Measurements from ENCODE around the gene NIPBL. TPM values are rescaled to one million over a fixed set of nuclear protein-coding genes. Genes with fewer than 3 reads are reported as not detected.
"Not testable (repeated sequence)": the region's sequence is repeated elsewhere in the genome, so short reads cannot be mapped to it uniquely, and the experiment has no call there.

NIPBL gene
- total RNA-seq, 2 donors from 2014 or later = 29.8 to 38.9 TPM

DNA sequence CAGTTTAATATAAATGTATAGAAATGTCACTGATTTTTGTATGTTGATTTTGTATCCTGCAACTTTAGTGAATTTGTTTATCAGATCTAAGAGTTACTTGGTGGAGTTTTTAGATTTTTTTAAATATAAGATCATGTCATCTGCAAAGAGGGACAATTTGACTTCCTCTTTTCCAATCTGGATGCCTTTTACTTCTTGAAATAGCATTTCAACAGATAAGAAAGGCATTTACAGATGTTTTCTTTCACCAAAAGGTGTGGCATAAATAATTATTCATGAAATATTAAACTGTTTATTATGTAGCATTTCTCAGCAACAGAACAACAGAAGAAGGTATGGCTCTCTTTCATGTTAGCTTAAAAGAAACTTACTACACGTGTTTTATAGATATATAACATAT lies 34.9 kb upstream of the NIPBL start:
- 35 to 66% methylated on average over 1 of the region's 1 CpG for WGBS, 2 donors
- no peak for ATAC-seq

DNA sequence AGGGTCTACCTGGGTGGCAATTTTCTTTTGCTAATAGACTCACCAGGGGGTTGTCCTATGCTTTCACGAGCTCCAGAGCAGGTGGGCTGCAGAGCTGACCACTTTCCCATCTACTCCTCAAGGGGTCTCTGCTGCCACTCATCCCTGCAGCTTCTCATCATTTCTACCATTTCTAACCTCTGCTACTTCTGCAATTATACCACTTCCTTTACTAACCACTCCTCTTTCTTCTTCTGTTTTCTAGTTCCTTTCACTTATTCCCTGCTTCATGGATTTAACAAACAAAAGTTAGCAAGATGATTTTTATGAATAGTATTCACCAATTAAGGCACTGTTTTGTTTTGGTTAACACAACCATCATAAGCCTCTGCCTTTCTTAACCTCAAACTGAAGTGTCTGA lies 34.5 kb upstream of the NIPBL start:
- DNase-seq (no peak), ATAC-seq (no peak)
- H3K9me3 ChIP-seq = no peaks in the 10 kb centered on the region
- H3K27me3 ChIP-seq = no peaks in the 10 kb centered on the region
- WGBS, 2 donors = 15 to 23% methylated on average over 1 of the region's 1 CpG
- no peak overlapping the region for H3K27ac ChIP-seq
- intact Hi-C loops (cut with DNase I) = no loop called here
- no peak for TF ChIP-seq POLR2A (IDR thresholded peaks at IDR 0.05)
- TF ChIP-seq, protein P1, sequence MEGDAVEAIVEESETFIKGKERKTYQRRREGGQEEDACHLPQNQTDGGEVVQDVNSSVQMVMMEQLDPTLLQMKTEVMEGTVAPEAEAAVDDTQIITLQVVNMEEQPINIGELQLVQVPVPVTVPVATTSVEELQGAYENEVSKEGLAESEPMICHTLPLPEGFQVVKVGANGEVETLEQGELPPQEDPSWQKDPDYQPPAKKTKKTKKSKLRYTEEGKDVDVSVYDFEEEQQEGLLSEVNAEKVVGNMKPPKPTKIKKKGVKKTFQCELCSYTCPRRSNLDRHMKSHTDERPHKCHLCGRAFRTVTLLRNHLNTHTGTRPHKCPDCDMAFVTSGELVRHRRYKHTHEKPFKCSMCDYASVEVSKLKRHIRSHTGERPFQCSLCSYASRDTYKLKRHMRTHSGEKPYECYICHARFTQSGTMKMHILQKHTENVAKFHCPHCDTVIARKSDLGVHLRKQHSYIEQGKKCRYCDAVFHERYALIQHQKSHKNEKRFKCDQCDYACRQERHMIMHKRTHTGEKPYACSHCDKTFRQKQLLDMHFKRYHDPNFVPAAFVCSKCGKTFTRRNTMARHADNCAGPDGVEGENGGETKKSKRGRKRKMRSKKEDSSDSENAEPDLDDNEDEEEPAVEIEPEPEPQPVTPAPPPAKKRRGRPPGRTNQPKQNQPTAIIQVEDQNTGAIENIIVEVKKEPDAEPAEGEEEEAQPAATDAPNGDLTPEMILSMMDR (IDR thresholded peaks at IDR 0.05) = no peak
- H3K36me3 ChIP-seq (replicated peaks in 1 of 2; ENCODE audit: insufficient read depth in 1 of 2, low read depth in 2 of 2) = no peaks in the 10 kb centered on the region
- no peak overlapping the region for H3K4me3 ChIP-seq
- no peaks in the 10 kb centered on the region for H3K4me1 ChIP-seq

More for the DNA sequence above, 34.9 kb upstream of the NIPBL start:
- TF ChIP-seq POLR2A (IDR thresholded peaks at IDR 0.05) = no peak
- TF ChIP-seq, protein P1 (IDR thresholded peaks at IDR 0.05) = no peak
- no peaks in the 10 kb centered on the region for H3K4me1 ChIP-seq
- no peak overlapping the region for H3K27ac ChIP-seq
- H3K27me3 ChIP-seq = no peaks in the 10 kb centered on the region
- intact Hi-C loops (cut with DNase I) = no loop called here
- no peak overlapping the region for H3K4me3 ChIP-seq
- H3K9me3 ChIP-seq = no peaks in the 10 kb centered on the region
- DNase-seq = no peak
- no peaks in the 10 kb centered on the region for H3K36me3 ChIP-seq (replicated peaks in 1 of 2; ENCODE audit: insufficient read depth in 1 of 2, low read depth in 2 of 2)

- Histone ChIP-seq H3K9me3 (no peaks in the 10 kb centered on the region), H3K4me1 (no peaks in the 10 kb centered on the region), H3K27ac (no peak overlapping the region), H3K36me3 (replicated peaks in 1 of 2; ENCODE audit: insufficient read depth in 1 of 2, low read depth in 2 of 2) (no peaks in the 10 kb centered on the region), H3K4me3 (no peak overlapping the region), H3K27me3 (no peaks in the 10 kb centered on the region)
- WGBS, 2 donors = 51 to 63% methylated on average over 5 of the region's 5 CpGs
- no peak for TF ChIP-seq POLR2A (IDR thresholded peaks at IDR 0.05)
- TF ChIP-seq, protein P1 (IDR thresholded peaks at IDR 0.05) = no peak
- intact Hi-C loops (cut with DNase I) = no loop called here
- no peak for DNase-seq
- no peak for ATAC-seq
Observed at GRCh38 chr5:36844305-36844704, 32.3 kb upstream of the NIPBL start.

DNA sequence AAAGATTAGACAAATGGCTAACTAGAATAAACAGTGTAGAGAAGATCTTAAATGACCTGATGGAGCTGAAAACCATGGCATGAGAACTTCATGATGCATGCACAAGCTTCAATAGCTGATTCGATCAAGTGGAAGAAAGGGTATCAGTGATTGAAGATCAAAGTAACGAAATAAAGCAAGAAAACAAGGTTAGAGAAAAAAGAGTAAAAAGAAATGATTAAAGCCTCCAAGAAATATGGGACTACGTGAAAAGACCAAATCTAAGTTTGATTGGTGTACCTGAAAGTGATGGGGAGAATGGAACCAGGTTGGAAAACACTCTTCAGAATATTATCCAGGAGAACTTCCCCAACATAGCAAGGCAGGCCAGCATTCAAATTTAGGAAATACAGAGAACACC lies 28.0 kb upstream of the NIPBL start:
- H3K4me3 ChIP-seq; H3K27ac ChIP-seq; H3K36me3 ChIP-seq (replicated peaks in 1 of 2; ENCODE audit: insufficient read depth in 1 of 2, low read depth in 2 of 2); ATAC-seq; DNase-seq; H3K27me3 ChIP-seq; H3K9me3 ChIP-seq; intact Hi-C loops (cut with DNase I); H3K4me1 ChIP-seq: not testable (repeated sequence)
- 86 to 93% methylated on average over 3 of the region's 3 CpGs for WGBS, 2 donors

DNA sequence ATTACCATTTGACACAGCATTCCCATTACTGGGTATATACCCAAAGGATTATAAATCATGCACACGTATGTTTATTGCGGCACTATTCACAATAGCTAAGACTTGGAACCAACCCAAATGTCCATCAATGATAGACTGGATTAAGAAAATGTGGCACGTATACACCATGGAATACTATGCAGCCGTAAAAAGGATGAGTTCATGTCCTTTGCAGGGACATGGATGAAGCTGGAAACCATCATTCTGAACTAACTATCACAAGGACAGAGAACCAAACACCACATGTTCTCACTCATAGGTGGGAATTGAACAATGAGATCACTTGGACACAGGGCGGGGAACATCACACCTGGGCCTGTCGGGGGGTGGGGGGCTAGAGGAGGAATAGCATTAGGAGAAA lies 23.7 kb upstream of the NIPBL start:
- H3K36me3 ChIP-seq (replicated peaks in 1 of 2; ENCODE audit: insufficient read depth in 1 of 2, low read depth in 2 of 2); H3K9me3 ChIP-seq; intact Hi-C loops (cut with DNase I); H3K4me1 ChIP-seq; H3K4me3 ChIP-seq; H3K27ac ChIP-seq; H3K27me3 ChIP-seq; DNase-seq; ATAC-seq: not testable (repeated sequence)
- 91 to 94% methylated on average over 6 of the region's 6 CpGs for WGBS, 2 donors

GRCh38 chr5:36854402-36855140 lies 22.0 kb upstream of the NIPBL start:
- intact Hi-C loops (cut with DNase I) = no loop called here
- DNase-seq = no peak
- Histone ChIP-seq H3K27me3 (no peaks in the 10 kb centered on the region), H3K4me1 (no peaks in the 10 kb centered on the region), H3K4me3 (no peak overlapping the region), H3K27ac (no peak overlapping the region), H3K9me3 (no peaks in the 10 kb centered on the region), H3K36me3 (replicated peaks in 1 of 2; ENCODE audit: insufficient read depth in 1 of 2, low read depth in 2 of 2) (no peaks in the 10 kb centered on the region)
- TF ChIP-seq POLR2A (IDR thresholded peaks at IDR 0.05) = no peak
- TF ChIP-seq, protein P1 (IDR thresholded peaks at IDR 0.05) = no peak
- 86 to 88% methylated on average over 16 of the region's 16 CpGs for WGBS, 2 donors
- no peak for ATAC-seq

Data from body of pancreas (tissue), 4 donors.